ENCODE results near the gene ZNF800.

GRCh38 chr7:127389321-127389720 lies 3.2 kb downstream of the ZNF800 start:
- TF ChIP-seq CTCF (conservative IDR thresholded peaks at IDR 0.05) (no peak), ZFX (IDR thresholded peaks at IDR 0.05) (no peak)

All from C4-2B (cell line).